Stimulated activated CD4-positive, alpha-beta T cell treated with anti-CD3 and anti-CD28 coated beads, TNF-alpha, amount 100 ng/mL, for 1 hour (primary cell): ENCODE results near the gene CMIP.
"Not testable (repeated sequence)": the region's sequence is repeated elsewhere in the genome, so short reads cannot be mapped to it uniquely, and the experiment has no call there.

Experiments used
- DNase-seq, 3 donors: peaks; one replicate each; pipeline ENCODE4 v3.0.0-alpha.2; 2020; ENCODE audit warnings: low read depth in 3 of 3, low spot score in 1 of 3

CMIP gene

GRCh38 chr16:81731649-81732048 lies 287.0 kb downstream of the CMIP start:
- DNase-seq, result no peak

DNA sequence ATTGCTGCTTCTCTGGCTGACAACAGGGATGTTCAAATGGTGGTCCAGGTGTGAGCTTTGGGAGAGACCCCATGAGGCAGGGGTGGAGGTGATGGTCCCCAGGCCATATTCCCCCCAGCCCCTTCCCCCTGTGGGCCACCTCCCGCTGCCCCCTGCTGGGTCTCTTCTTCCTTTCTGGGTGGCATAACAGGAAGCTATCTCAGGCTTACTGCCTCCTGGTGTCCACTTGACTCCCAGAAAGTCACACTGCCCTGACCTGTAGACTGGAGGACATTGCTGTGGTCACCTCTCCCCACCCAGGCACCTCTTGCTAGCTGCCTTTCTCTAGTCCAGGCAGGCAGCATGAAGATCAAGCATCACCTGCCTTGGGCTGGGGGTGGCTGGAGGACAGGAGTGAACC lies 288.1 kb downstream of the CMIP start:
- DNase-seq, result no peak

DNA sequence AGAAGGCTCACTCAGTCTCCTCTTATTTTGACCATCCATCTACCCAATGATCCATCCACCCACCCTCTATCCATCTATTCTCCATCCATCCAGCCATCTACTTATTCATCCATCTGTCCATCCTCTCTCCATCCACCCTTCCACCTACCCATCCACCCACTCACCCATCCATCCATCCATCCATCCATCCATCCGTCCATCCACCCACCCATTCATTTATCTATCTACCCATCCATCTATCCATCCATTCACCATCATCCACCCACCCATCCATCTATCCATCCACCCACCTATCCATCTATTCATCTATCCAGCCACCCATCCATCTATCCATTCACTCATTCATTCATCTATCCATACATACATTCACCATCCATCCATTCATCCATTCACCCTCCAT lies 288.7 kb downstream of the CMIP start:
- DNase-seq, result no peak

GRCh38 chr16:81734632-81735434 lies 290.2 kb downstream of the CMIP start:
- no peak for DNase-seq

DNA sequence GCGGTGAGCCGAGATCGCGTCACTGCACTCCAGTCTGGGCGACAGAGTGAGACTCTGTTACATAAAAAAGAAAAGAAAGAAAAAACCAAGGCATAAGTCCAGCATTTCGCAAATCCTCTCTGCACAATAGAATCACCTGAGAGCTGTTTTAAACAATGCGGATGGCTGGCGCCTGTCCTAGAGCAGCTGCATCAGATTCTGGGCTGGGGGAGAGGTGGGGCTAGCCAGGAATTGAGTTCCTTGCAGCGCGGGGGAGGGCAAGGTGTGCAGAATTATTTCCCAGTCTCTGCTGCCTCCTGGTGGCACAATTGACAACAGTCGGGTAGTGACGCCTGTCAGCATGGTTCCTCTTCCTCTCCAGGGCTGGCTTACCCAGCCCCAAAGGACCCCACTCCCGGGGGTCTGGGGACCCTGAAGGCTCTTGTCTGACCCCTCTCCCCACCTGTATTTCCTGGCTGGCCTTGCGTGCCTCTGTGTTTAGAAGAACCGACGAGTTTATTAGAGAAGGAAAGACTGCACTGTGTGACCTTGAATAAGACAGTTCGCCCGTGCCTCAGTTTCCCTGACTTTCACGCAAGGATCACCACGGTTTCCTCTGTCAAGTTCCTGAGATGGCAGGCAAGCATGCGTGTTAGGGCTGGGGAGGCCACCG lies 293.4 kb downstream of the CMIP start:
- peak; percentile 70 to 74 (median 73) for DNase-seq

DNA sequence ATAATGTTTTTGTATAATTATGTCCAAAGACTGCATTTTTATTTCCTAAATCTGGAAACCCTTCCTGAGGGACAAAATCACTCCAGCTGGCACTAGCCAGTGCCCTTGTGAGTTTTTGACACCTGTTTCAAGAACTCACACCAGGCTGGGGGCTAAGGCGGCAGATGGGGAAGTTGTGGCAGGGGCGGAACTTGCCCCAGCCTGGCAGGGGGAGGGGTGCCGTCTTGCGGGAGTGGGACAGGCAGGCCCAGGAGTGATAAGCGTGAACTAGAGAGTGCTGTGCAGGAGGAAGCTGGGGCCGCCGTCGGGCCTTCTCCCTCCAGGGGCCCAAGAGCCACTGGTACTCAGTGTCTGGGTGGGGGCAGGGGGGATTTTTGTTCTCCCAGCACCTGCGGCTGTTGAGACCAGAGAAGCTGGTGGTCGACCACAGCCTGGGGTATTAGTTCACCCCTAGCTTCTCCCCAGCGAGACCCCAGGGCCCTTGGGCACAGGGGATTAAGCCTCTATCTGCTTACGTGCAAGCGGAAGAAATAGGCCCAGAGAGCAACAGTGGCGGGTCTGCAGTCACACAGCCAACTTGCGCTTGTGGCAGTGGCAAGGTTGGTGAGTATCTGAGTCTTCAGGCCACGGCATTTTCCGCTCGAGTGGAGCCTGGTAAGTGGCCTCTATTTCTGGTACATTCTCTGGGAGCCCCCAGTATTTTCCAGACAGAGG lies 294.3 kb downstream of the CMIP start:
- DNase-seq, result no peak

DNA sequence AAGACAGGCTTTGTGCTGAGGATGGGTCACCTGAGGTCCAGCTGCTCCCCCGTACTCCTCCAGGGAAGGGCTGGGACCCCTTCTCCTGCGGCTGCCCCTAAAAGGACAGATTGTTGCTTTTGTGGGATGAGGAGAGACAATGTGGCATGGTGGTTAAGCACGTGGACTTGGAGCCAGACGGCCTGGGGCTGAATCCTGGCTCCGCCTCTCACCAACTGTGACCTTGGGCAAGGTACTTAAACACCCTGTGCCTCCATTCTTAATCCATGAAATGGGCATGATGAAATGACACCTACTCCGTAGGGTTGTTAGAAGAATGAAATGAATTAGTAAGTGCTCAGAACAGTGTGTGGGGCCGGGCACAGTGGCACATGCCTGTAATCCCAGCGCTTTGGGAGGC lies 294.9 kb downstream of the CMIP start:
- DNase-seq, result no peak

GRCh38 chr16:81740169-81740568 lies 295.6 kb downstream of the CMIP start:
- DNase-seq, result no peak

- not testable (repeated sequence) for DNase-seq
Measured at GRCh38 chr16:81741430-81741770, 296.8 kb downstream of the CMIP start.

DNA sequence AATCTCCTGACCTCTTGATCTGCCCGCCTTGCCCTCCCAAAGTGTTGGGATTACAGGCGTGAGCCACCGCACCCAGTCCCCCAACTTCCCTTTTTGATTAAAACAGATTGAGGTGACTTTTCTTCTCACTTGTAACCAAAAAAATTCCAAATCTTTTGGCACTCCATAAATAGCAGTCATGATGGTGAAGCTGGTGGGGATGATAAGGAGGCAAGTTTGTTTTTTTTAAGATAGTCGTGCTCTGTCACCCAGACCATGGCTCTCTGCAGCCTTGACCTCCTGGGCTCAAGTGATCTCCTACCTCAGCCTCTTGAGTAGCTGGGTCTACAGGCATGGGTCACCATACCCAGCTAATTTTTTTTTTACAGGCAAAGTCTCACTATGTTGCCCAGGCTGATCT lies 299.8 kb downstream of the CMIP start:
- DNase-seq, result no peak

- no peak for DNase-seq
Measured at GRCh38 chr16:81744911-81745310, 300.3 kb downstream of the CMIP start.

GRCh38 chr16:81745704-81746558 lies 301.3 kb downstream of the CMIP start:
- DNase-seq, result peak; percentile 30 to 62 (median 51)

DNA sequence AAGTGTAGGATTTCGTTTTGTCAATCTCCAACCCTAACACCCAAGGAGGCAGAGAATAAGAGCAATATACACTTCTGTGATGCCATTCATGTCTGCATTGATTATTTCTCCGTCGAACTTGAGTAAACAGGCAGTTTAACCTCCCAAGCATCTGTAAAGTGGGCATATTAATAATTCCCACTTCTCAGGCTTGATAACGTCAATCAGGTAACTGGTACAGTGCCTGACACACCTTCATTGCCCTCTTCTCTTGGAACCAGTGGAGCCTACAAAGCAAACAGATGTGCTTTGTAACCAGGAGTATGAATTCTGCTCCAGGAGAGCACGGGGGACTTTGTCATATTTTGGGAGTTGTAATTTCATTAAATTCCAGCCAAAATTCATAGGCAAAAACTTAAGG lies 302.0 kb downstream of the CMIP start:
- no peak for DNase-seq

GRCh38 chr16:81748476-81749198 lies 304.0 kb downstream of the CMIP start:
- DNase-seq, result no peak

GRCh38 chr16:81752225-81752875 lies 307.7 kb downstream of the CMIP start:
- DNase-seq, result no peak

GRCh38 chr16:81752876-81753227 lies 308.2 kb downstream of the CMIP start:
- DNase-seq, result no peak

- DNase-seq, result no peak
Measured at GRCh38 chr16:81754858-81755257, 310.2 kb downstream of the CMIP start.

GRCh38 chr16:81755915-81756614 lies 311.5 kb downstream of the CMIP start:
- DNase-seq, result no peak

DNA sequence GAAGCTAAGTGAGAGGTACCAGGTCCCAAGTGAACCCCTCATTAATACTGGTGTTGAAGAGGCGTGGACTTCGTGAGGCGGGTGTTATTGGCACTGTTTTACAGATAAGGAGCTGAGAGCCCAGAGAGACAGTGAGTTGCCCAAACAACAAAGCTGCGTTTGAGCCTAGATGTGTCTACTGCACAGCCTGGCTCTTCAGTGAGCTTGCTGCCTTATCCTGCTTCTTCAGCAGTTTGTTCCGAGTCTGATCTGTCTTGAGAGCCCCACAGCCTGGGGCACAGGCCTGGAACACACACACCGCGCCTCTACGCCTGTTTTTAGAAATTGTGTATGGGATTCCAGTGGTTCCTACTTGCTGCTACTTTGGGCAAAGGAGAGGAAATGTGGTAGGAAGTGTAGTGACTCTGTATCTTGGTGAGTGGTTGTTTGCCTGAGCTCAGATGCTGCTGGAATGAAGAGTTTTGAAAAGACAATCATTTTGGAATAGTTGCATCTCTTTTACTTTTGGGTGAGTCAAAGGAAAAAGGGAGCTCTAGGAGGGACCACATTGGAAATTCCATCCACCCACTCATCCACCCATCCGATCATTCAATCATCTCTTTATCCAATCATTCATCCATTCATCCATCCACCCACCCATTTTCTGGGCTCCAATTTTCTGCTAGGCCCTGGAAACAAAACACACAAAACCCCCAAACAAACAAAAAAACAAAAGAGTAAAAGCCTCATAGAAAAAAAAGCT lies 312.2 kb downstream of the CMIP start:
- DNase-seq, result no peak
